NCI-H526 (cell line): ENCODE data around the gene SIAH1.
"Not testable (repeated sequence)": the region's sequence is repeated elsewhere in the genome, so short reads cannot be mapped to it uniquely, and the experiment has no call there.

Source experiments
- DNase-seq, 2 experiments: peaks; one replicate each; lab custom pipeline; 2025; lab: John Stamatoyannopoulos, UW

The SIAH1 gene

GRCh38 chr16:48332978-48333377, 52.2 kb downstream of the SIAH1 start:
- no peak for DNase-seq

- no peak for DNase-seq
Observed at GRCh38 chr16:48330841-48331192, 54.4 kb downstream of the SIAH1 start.

- DNase-seq = no peak
Observed at GRCh38 chr16:48330189-48330840, 54.9 kb downstream of the SIAH1 start.

GRCh38 chr16:48329138-48329537, 56.1 kb downstream of the SIAH1 start:
- no peak for DNase-seq

- no peak for DNase-seq
Observed at GRCh38 chr16:48326915-48327314, 58.3 kb downstream of the SIAH1 start.

- no peak for DNase-seq
Observed at GRCh38 chr16:48323783-48324775, 61.1 kb downstream of the SIAH1 start.

GRCh38 chr16:48321317-48322036, 63.7 kb downstream of the SIAH1 start:
- no peak for DNase-seq

- no peak for DNase-seq
Observed at GRCh38 chr16:48318630-48319029, 66.6 kb downstream of the SIAH1 start.

GRCh38 chr16:48317614-48318315, 67.4 kb downstream of the SIAH1 start:
- no peak for DNase-seq

- no peak for DNase-seq
Observed at GRCh38 chr16:48317026-48317425, 68.2 kb downstream of the SIAH1 start.

GRCh38 chr16:48313905-48314304, 71.3 kb downstream of the SIAH1 start:
- not testable (repeated sequence) for DNase-seq

GRCh38 chr16:48310908-48311641, 74.1 kb downstream of the SIAH1 start:
- no peak for DNase-seq
